Neural crest cell (in vitro differentiated cells): ENCODE results near the gene C6orf15. TPM values are rescaled to one million over a fixed set of nuclear protein-coding genes. Genes with fewer than 3 reads are reported as not detected.

Experiments
- DNase-seq: peaks from one replicate; pipeline ENCODE4 v3.0.0; 2021; ENCODE audit warnings: low read depth, mixed read lengths, low spot score
- H3K27ac Mint-ChIP-seq: one replicate; pipeline ENCODE4 v1.8.0; 2021; ENCODE audit warnings: mild to moderate bottlenecking, mixed read lengths; ENCODE audit not compliant: unreplicated experiment
- H3K27me3 Mint-ChIP-seq: 2 replicates; pipeline ENCODE4 v1.8.0; 2021; ENCODE audit warnings: low read depth, mild to moderate bottlenecking, mixed read lengths
- H3K36me3 Mint-ChIP-seq: 2 replicates; pipeline ENCODE4 v1.8.0; 2021; ENCODE audit warnings: low read depth, mild to moderate bottlenecking, mixed read lengths
- H3K4me1 Mint-ChIP-seq: 2 replicates; pipeline ENCODE4 v1.8.0; 2021; ENCODE audit warnings: mixed read lengths
- H3K4me3 Mint-ChIP-seq: one replicate; pipeline ENCODE4 v1.8.0; 2021; ENCODE audit warnings: mild to moderate bottlenecking, mixed read lengths
- H3K9me3 Mint-ChIP-seq: 2 replicates; pipeline ENCODE4 v1.8.0; 2021; ENCODE audit warnings: mixed read lengths
- CTCF ChIP-seq: fragments of 200-600 bp; sonication (generic); conservative IDR thresholded peaks from 2 replicates; pipeline ENCODE4 v1.5.0; 2021; ENCODE audit warnings: antibody characterized with exemption, mild to moderate bottlenecking
- total RNA-seq: library from RNA; stranded (reverse); gene quantifications from 2 replicates; pipeline ENCODE4 v1.2.1, GENCODE V29; 2021

The C6orf15 gene
- total RNA-seq, 1 donor from 2014 or later: not detected

- no peak for DNase-seq
- Mint-ChIP-seq H3K27ac (no peak overlapping the region), H3K27me3 (peaks cover 17% of the 10 kb centered on the region), H3K9me3 (no peaks in the 10 kb centered on the region), H3K4me3 (no peak overlapping the region), H3K36me3 (no peaks in the 10 kb centered on the region), H3K4me1 (peaks cover 14% of the 10 kb centered on the region)
- TF ChIP-seq CTCF: no peak
Observed at GRCh38 chr6:31125586-31126363, 13.4 kb upstream of the C6orf15 start.

- H3K9me3 Mint-ChIP-seq: no peaks in the 10 kb centered on the region
- H3K27me3 Mint-ChIP-seq: peaks cover 17% of the 10 kb centered on the region
- H3K36me3 Mint-ChIP-seq: no peaks in the 10 kb centered on the region
- TF ChIP-seq CTCF: no peak
- no peak overlapping the region for H3K4me3 Mint-ChIP-seq
- peaks cover 14% of the 10 kb centered on the region for H3K4me1 Mint-ChIP-seq
- no peak overlapping the region for H3K27ac Mint-ChIP-seq
- no peak for DNase-seq
Observed at GRCh38 chr6:31125162-31125561, 12.8 kb upstream of the C6orf15 start.

- H3K27ac Mint-ChIP-seq: no peak overlapping the region
Observed at GRCh38 chr6:31122791-31123706, 10.7 kb upstream of the C6orf15 start.

GRCh38 chr6:31121131-31121790 lies 8.9 kb upstream of the C6orf15 start:
- no peaks in the 10 kb centered on the region for H3K27me3 Mint-ChIP-seq
- H3K9me3 Mint-ChIP-seq: no peaks in the 10 kb centered on the region
- H3K36me3 Mint-ChIP-seq: no peaks in the 10 kb centered on the region
- peaks cover 9% of the 10 kb centered on the region for H3K4me1 Mint-ChIP-seq
- no peak for TF ChIP-seq CTCF
- DNase-seq: no peak
- no peak overlapping the region for H3K4me3 Mint-ChIP-seq
- no peak overlapping the region for H3K27ac Mint-ChIP-seq

More at GRCh38 chr6:31122791-31123706, 10.7 kb upstream of the C6orf15 start:
- no peaks in the 10 kb centered on the region for H3K9me3 Mint-ChIP-seq
- peaks cover 2% of the 10 kb centered on the region for H3K27me3 Mint-ChIP-seq
- H3K4me3 Mint-ChIP-seq: no peak overlapping the region
- H3K4me1 Mint-ChIP-seq: peaks cover 12% of the 10 kb centered on the region
- TF ChIP-seq CTCF: no peak
- DNase-seq: no peak
- no peaks in the 10 kb centered on the region for H3K36me3 Mint-ChIP-seq

- TF ChIP-seq CTCF: no peak
- H3K36me3 Mint-ChIP-seq: no peaks in the 10 kb centered on the region
- no peak for DNase-seq
- peaks cover 4% of the 10 kb centered on the region for H3K27me3 Mint-ChIP-seq
- H3K27ac Mint-ChIP-seq: no peak within 1 kb of the TSS
- no peak within 1 kb of the TSS for H3K4me3 Mint-ChIP-seq
- H3K4me1 Mint-ChIP-seq: peaks cover 6% of the 10 kb centered on the region
- H3K9me3 Mint-ChIP-seq: no peaks in the 10 kb centered on the region
Observed at GRCh38 chr6:31120151-31120915, 8.0 kb upstream of the C6orf15 start, which contains the start of gene CDSN. Gene CDSN (minus strand): TSS chr6:31120446. CDS start chr6:31120419, 27 bp downstream.
